PFSK-1 (cell line): ENCODE data around the gene ZFAND2A.

ENCODE experiments used
- POLR2AphosphoS5 ChIP-seq: IDR thresholded peaks from 2 replicates; pipeline ENCODE4 v1.6.1; 2012; ENCODE audit warnings: low read depth, mild to moderate bottlenecking, control low read depth, low read length, moderate library complexity
- REST ChIP-seq, 2 experiments: IDR thresholded peaks; 2 replicates each; pipeline versions ENCODE4 v1.6.1 to v1.8.0; 2011 to 2012; ENCODE audit warnings: low read depth in 2 of 2, low read length in 2 of 2, control low read depth in 1 of 2, inconsistent platforms in 1 of 2, mild to moderate bottlenecking in 1 of 2, moderate library complexity in 1 of 2; ENCODE audit not compliant: insufficient read depth in 1 of 2
- SIN3A ChIP-seq: IDR thresholded peaks from 2 replicates; pipeline ENCODE4 v1.6.1; 2012; ENCODE audit warnings: mild to moderate bottlenecking, low read length, moderate library complexity, borderline replicate concordance; ENCODE audit not compliant: insufficient read depth
- TAF1 ChIP-seq: IDR thresholded peaks from 2 replicates; pipeline ENCODE4 v1.6.1; 2012; ENCODE audit warnings: low read length, control low read depth, borderline replicate concordance; ENCODE audit not compliant: insufficient read depth

DNA sequence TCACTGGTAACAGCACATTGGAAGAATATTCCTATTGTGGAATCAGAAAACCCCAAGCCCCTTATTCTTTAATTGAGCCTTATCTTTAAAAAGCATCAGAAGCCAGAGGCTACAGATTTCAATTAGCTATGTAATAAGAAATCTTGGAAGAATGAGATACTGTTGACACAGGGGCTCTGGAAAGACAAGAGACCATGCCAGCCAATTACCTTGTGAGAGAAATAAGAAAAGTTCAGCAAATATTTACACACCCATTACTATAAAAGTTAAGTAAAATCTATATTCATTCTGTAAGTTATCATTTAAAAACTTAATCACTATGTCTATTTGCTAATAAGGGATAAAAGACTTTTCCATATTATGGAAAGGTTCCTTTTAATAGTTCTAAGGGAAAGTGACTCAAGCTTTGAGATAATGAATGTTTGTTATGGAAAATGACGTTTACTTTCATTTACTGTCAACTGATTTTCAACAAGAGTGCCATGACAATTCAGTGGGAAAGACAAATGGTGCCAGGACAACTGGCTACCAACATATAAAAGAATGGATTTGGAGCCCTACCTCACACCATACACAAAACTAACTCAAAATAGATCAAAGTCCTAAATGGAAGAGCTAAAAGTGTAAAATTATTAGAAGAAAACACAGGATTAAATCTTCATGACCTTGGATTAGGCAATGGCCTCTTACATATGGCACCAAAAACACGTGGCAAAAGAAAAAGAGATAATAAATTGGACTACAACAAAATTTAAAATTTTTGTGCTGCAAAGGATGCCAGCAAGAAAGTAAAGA lies 28.3 kb downstream of the ZFAND2A start:
- no peak for TF ChIP-seq SIN3A
- no peak for TF ChIP-seq POLR2AphosphoS5
- no peak for TF ChIP-seq TAF1
- TF ChIP-seq REST (IDR thresholded peaks at IDR 0.05; ENCODE audit: insufficient read depth in 1 of 2, low read depth in 2 of 2, low read length in 2 of 2): no peak
